HepG2 (cell line): ENCODE results near the gene SMTNL1. TPM values are rescaled to one million over a fixed set of nuclear protein-coding genes. Genes with fewer than 3 reads are reported as not detected.
A peak's percentile ranks its signal among the peaks of the same experiment; 100 is the strongest.

Experiments used
- AHR ChIP-seq: IDR thresholded peaks from 2 replicates; pipeline ENCODE4 v1.6.1; 2018; ENCODE audit warnings: missing genetic modification reagents, missing compliant biosample characterization
- ATF7 ChIP-seq, 2 experiments: fragments of 450-650 bp in 1 of 2; sonication (generic) in 1 of 2; formaldehyde crosslinking in 1 of 2; IDR thresholded peaks; 2 replicates each; pipeline versions ENCODE4 v1.4.0 to v1.6.1; 2016 to 2020; ENCODE audit warnings: antibody characterized with exemption in 1 of 2, mild to moderate bottlenecking in 1 of 2, missing genetic modification reagents in 1 of 2
- BRD4 ChIP-seq: sonication (generic); formaldehyde crosslinking; IDR thresholded peaks from 2 replicates; pipeline ENCODE4 v1.4.0; 2020; ENCODE audit warnings: missing genetic modification reagents
- KDM2A ChIP-seq: sonication (generic); formaldehyde crosslinking; IDR thresholded peaks from 2 replicates; pipeline ENCODE4 v1.4.0; 2020; ENCODE audit warnings: low read depth, missing genetic modification reagents, borderline replicate concordance
- MIER3 ChIP-seq: IDR thresholded peaks from 2 replicates; pipeline ENCODE4 v1.6.1; 2016; ENCODE audit warnings: missing compliant biosample characterization, borderline replicate concordance
- NKX3-1 ChIP-seq: sonication (generic); formaldehyde crosslinking; IDR thresholded peaks from 2 replicates; pipeline ENCODE4 v1.5.0; 2020; ENCODE audit warnings: missing genetic modification reagents
- SMYD3 ChIP-seq: sonication (generic); formaldehyde crosslinking; IDR thresholded peaks from 2 replicates; pipeline ENCODE4 v1.8.1; 2023; ENCODE audit warnings: mild to moderate bottlenecking, missing genetic modification reagents
- SOX13 ChIP-seq, 3 experiments: fragments of 450-650 bp in 1 of 3; sonication (generic) in 1 of 3; formaldehyde crosslinking in 1 of 3; IDR thresholded peaks in 2 of 3; conservative IDR thresholded peaks in 1 of 3; 2 replicates each; pipeline versions ENCODE4 v1.5.0 to v1.6.1; 2016 to 2020; ENCODE audit warnings: antibody characterized with exemption in 1 of 3, mild to moderate bottlenecking in 1 of 3, missing compliant biosample characterization in 1 of 3, missing genetic modification reagents in 1 of 3, moderate library complexity in 1 of 3
- THAP11 ChIP-seq: IDR thresholded peaks from 2 replicates; pipeline ENCODE4 v1.6.1; 2016; ENCODE audit warnings: missing biosample characterization, missing genetic modification reagents
- ZFP62 ChIP-seq: sonication (generic); formaldehyde crosslinking; IDR thresholded peaks from 2 replicates; pipeline ENCODE4 v1.4.0; 2020; ENCODE audit warnings: missing genetic modification reagents
- ZNF224 ChIP-seq: sonication (generic); formaldehyde crosslinking; IDR thresholded peaks from 2 replicates; pipeline ENCODE4 v1.5.0; 2020; ENCODE audit warnings: mild to moderate bottlenecking, missing genetic modification reagents
- ZNF367 ChIP-seq: sonication (generic); formaldehyde crosslinking; IDR thresholded peaks from 2 replicates; pipeline ENCODE4 v1.4.0; 2020; ENCODE audit warnings: missing genetic modification reagents, borderline replicate concordance
- ZSCAN21 ChIP-seq: sonication (generic); formaldehyde crosslinking; IDR thresholded peaks from 2 replicates; pipeline ENCODE4 v1.8.0; 2022; ENCODE audit warnings: mild to moderate bottlenecking, missing genetic modification reagents, moderate library complexity, borderline replicate concordance
- polyA plus RNA-seq, 8 experiments: library from polyadenylated mRNA; depleted of rRNA in 3 of 8; stranded (reverse) in 7 of 8; unstranded in 1 of 8; fragments of >200 nt; fragmentation: Illumina TruSeq in 4 of 8; extraction: Trizol in 4 of 8; gene quantifications; 2 replicates each; pipeline versions ENCODE4 v1.2.1 to v1.2.3, GENCODE V29; 2011 to 2016; ENCODE audit warnings: low read depth in 4 of 8, missing spikeins in 1 of 8, mixed read lengths in 1 of 8; ENCODE audit not compliant: insufficient read depth in 1 of 8
- total RNA-seq, 5 experiments: library from RNA; depleted of rRNA; stranded (reverse); fragments of >200 nt; fragmentation: Illumina TruSeq; extraction: Trizol; gene quantifications; 2 replicates each; pipeline ENCODE4 v1.2.3, GENCODE V29; 2016; ENCODE audit warnings: low read depth in 1 of 5
- TF ChIP-seq, protein P1 (sequence below): sonication (generic); formaldehyde crosslinking; IDR thresholded peaks from 2 replicates; pipeline ENCODE4 v1.4.0; 2020; ENCODE audit warnings: missing genetic modification reagents, borderline replicate concordance
- TF ChIP-seq, protein P2 (sequence below), 2 experiments: IDR thresholded peaks; 2 replicates each; pipeline ENCODE4 v1.6.1; 2011 to 2012; ENCODE audit warnings: low read length in 2 of 2, borderline replicate concordance in 1 of 2, low read depth in 1 of 2, mild to moderate bottlenecking in 1 of 2, moderate library complexity in 1 of 2
- TF ChIP-seq, protein P3 (sequence below): sonication (generic); formaldehyde crosslinking; IDR thresholded peaks from 2 replicates; pipeline ENCODE4 v1.5.0; 2020; ENCODE audit warnings: mild to moderate bottlenecking, missing genetic modification reagents
- TF ChIP-seq, protein P4 (sequence below): sonication (generic); formaldehyde crosslinking; IDR thresholded peaks from 2 replicates; pipeline ENCODE4 v1.8.0; 2022; ENCODE audit warnings: mild to moderate bottlenecking, missing genetic modification reagents, borderline replicate concordance

Gene SMTNL1
- total and polyA plus RNA-seq, 2 of the 13 experiments (the other 11 are each of a cell fraction or from before 2014, with no cell fraction given): 0.04 TPM; not detected in 1

DNA sequence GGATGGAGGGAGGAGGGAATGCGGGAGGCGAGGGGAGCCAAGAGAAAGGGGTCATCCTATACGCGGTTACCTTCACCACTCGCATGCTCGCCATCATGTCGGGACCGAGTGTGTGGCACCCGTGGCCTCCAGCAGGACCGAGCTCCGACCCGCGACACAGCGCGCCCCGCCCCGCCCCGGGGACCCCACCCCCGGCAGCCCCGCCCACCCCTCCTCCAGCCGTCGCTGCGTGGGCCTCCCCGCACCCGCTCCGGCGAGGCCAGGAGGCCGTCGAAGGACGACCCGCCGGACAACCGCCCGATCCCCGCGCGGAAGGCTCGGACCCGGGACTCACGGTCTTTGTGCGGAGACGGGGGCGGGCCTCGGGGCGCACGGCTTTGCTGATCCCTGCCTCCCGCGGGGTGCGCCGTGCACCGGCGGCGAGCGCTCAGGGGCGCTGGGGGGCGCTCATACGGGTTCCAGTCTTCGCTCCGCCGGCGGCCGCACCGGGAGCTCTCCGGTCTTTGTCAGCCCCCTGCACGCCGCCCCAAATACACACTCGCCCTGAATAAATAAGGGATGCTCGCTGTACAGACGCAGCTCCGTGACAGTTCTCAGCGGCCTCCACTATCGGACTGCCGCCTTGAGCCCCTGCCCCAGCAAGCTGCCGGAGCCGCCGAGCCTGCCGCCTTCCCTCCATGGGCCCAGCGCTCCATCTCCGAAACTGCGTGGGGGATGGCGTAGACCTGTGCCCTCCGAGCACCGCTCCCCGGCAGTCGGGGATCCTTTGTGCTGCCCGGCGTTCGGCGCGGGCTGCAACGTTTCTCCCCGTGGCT, 30.3 kb downstream of the SMTNL1 start, which contains the start of gene UBE2L6 (continued):
- TF ChIP-seq KDM2A (CRISPR knock-in tag): peak; percentile 69; the same call in 1 of the 2 replicates
- no peak for TF ChIP-seq THAP11 (CRISPR knock-in tag)
- no peak for TF ChIP-seq ZSCAN21 (CRISPR knock-in tag)
- TF ChIP-seq ZFP62 (CRISPR knock-in tag): no peak
- TF ChIP-seq NKX3-1 (CRISPR knock-in tag): no peak; the same call in 1 of the 2 replicates
- no peak for TF ChIP-seq ZNF224
- TF ChIP-seq, protein P1, sequence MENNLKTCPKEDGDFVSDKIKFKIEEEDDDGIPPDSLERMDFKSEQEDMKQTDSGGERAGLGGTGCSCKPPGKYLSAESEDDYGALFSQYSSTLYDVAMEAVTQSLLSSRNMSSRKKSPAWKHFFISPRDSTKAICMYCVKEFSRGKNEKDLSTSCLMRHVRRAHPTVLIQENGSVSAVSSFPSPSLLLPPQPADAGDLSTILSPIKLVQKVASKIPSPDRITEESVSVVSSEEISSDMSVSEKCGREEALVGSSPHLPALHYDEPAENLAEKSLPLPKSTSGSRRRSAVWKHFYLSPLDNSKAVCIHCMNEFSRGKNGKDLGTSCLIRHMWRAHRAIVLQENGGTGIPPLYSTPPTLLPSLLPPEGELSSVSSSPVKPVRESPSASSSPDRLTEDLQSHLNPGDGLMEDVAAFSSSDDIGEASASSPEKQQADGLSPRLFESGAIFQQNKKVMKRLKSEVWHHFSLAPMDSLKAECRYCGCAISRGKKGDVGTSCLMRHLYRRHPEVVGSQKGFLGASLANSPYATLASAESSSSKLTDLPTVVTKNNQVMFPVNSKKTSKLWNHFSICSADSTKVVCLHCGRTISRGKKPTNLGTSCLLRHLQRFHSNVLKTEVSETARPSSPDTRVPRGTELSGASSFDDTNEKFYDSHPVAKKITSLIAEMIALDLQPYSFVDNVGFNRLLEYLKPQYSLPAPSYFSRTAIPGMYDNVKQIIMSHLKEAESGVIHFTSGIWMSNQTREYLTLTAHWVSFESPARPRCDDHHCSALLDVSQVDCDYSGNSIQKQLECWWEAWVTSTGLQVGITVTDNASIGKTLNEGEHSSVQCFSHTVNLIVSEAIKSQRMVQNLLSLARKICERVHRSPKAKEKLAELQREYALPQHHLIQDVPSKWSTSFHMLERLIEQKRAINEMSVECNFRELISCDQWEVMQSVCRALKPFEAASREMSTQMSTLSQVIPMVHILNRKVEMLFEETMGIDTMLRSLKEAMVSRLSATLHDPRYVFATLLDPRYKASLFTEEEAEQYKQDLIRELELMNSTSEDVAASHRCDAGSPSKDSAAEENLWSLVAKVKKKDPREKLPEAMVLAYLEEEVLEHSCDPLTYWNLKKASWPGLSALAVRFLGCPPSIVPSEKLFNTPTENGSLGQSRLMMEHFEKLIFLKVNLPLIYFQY: no peak
- TF ChIP-seq SMYD3: no peak
- TF ChIP-seq AHR (CRISPR knock-in tag): no peak
- TF ChIP-seq, protein P2, sequence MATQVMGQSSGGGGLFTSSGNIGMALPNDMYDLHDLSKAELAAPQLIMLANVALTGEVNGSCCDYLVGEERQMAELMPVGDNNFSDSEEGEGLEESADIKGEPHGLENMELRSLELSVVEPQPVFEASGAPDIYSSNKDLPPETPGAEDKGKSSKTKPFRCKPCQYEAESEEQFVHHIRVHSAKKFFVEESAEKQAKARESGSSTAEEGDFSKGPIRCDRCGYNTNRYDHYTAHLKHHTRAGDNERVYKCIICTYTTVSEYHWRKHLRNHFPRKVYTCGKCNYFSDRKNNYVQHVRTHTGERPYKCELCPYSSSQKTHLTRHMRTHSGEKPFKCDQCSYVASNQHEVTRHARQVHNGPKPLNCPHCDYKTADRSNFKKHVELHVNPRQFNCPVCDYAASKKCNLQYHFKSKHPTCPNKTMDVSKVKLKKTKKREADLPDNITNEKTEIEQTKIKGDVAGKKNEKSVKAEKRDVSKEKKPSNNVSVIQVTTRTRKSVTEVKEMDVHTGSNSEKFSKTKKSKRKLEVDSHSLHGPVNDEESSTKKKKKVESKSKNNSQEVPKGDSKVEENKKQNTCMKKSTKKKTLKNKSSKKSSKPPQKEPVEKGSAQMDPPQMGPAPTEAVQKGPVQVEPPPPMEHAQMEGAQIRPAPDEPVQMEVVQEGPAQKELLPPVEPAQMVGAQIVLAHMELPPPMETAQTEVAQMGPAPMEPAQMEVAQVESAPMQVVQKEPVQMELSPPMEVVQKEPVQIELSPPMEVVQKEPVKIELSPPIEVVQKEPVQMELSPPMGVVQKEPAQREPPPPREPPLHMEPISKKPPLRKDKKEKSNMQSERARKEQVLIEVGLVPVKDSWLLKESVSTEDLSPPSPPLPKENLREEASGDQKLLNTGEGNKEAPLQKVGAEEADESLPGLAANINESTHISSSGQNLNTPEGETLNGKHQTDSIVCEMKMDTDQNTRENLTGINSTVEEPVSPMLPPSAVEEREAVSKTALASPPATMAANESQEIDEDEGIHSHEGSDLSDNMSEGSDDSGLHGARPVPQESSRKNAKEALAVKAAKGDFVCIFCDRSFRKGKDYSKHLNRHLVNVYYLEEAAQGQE (IDR thresholded peaks at IDR 0.05; ENCODE audit: borderline replicate concordance in 1 of 2, low read depth in 1 of 2, low read length in 2 of 2): no peak
- TF ChIP-seq MIER3 (CRISPR knock-in tag): no peak
- TF ChIP-seq, protein P3, sequence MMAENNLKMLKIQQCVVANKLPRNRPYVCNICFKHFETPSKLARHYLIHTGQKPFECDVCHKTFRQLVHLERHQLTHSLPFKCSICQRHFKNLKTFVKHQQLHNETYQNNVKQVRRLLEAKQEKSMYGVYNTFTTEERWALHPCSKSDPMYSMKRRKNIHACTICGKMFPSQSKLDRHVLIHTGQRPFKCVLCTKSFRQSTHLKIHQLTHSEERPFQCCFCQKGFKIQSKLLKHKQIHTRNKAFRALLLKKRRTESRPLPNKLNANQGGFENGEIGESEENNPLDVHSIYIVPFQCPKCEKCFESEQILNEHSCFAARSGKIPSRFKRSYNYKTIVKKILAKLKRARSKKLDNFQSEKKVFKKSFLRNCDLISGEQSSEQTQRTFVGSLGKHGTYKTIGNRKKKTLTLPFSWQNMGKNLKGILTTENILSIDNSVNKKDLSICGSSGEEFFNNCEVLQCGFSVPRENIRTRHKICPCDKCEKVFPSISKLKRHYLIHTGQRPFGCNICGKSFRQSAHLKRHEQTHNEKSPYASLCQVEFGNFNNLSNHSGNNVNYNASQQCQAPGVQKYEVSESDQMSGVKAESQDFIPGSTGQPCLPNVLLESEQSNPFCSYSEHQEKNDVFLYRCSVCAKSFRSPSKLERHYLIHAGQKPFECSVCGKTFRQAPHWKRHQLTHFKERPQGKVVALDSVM (CRISPR knock-in tag): peak; percentile 77
- no peak for TF ChIP-seq BRD4
- TF ChIP-seq ZNF367 (CRISPR knock-in tag): no peak
- no peak for TF ChIP-seq ATF7 (IDR thresholded peaks at IDR 0.05)
- no peak for TF ChIP-seq ATF7 (CRISPR knock-in tag; IDR thresholded peaks at IDR 0.05)
- TF ChIP-seq SOX13 (IDR thresholded peaks at IDR 0.05): no peak
- no peak for TF ChIP-seq SOX13 (CRISPR knock-in tag; conservative IDR thresholded peaks at IDR 0.05 in 1 of 2, IDR thresholded peaks at IDR 0.05 in 1 of 2)
- TF ChIP-seq, protein P4, sequence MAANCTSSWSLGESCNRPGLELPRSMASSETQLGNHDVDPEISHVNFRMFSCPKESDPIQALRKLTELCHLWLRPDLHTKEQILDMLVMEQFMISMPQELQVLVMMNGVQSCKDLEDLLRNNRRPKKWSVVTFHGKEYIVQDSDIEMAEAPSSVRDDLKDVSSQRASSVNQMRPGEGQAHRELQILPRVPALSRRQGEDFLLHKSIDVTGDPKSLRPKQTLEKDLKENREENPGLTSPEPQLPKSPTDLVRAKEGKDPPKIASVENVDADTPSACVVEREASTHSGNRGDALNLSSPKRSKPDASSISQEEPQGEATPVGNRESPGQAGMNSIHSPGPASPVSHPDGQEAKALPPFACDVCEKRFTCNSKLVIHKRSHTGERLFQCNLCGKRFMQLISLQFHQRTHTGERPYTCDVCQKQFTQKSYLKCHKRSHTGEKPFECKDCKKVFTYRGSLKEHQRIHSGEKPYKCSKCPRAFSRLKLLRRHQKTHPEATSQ (CRISPR knock-in tag): no peak
